Measurements from ENCODE around the gene PLXNC1.

GRCh38 chr12:94297876-94298505 lies 149.6 kb downstream of the PLXNC1 start:
- TF ChIP-seq GATA3 (IDR thresholded peaks at IDR 0.05; ENCODE audit: low read depth, low read length) = no peak
- TF ChIP-seq GATA2 (IDR thresholded peaks at IDR 0.05; ENCODE audit: low read depth, low read length) = no peak
